ENCODE data around the gene NLGN1.
"Not testable (repeated sequence)": the region's sequence is repeated elsewhere in the genome, so short reads cannot be mapped to it uniquely, and the experiment has no call there.

The NLGN1 gene

GRCh38 chr3:173397161-173398110, at the start of gene NLGN1:
NLGN1 (plus strand) TSS chr3:173397744.
- no peak for TF ChIP-seq SNAI2 (CRISPR knock-in tag; IDR thresholded peaks at IDR 0.05)
- no peak for TF ChIP-seq PPARA (CRISPR knock-in tag; IDR thresholded peaks at IDR 0.05; ENCODE audit: borderline replicate concordance)
- no peak for TF ChIP-seq ISL1 (CRISPR knock-in tag; IDR thresholded peaks at IDR 0.05)
- no peak for TF ChIP-seq CREB5 (CRISPR knock-in tag; IDR thresholded peaks at IDR 0.05; ENCODE audit: low read depth)
- no peak for TF ChIP-seq ZFP3 (CRISPR knock-in tag; IDR thresholded peaks at IDR 0.05)
- TF ChIP-seq RARB (CRISPR knock-in tag; IDR thresholded peaks at IDR 0.05), result no peak
- no peak for TF ChIP-seq TCF4 (CRISPR knock-in tag; IDR thresholded peaks at IDR 0.05; ENCODE audit: borderline replicate concordance)
- TF ChIP-seq BACH2 (CRISPR knock-in tag; IDR thresholded peaks at IDR 0.05; ENCODE audit: borderline replicate concordance), result no peak
- no peak for TF ChIP-seq OSR1 (CRISPR knock-in tag; IDR thresholded peaks at IDR 0.05)
- TF ChIP-seq TSHZ2 (CRISPR knock-in tag; IDR thresholded peaks at IDR 0.05), result no peak
- TF ChIP-seq ZNF8 (CRISPR knock-in tag; IDR thresholded peaks at IDR 0.05), result no peak
- no peak for TF ChIP-seq ZNF70 (CRISPR knock-in tag; IDR thresholded peaks at IDR 0.05)
- TF ChIP-seq ZFP30 (CRISPR knock-in tag; IDR thresholded peaks at IDR 0.05), result no peak
- TF ChIP-seq GLIS3 (CRISPR knock-in tag; IDR thresholded peaks at IDR 0.05), result no peak
- TF ChIP-seq ZNF565 (CRISPR knock-in tag; conservative IDR thresholded peaks at IDR 0.05; ENCODE audit: low read depth), result no peak
- no peak for TF ChIP-seq TOX (CRISPR knock-in tag; IDR thresholded peaks at IDR 0.05; ENCODE audit: borderline replicate concordance)
- no peak for TF ChIP-seq POU6F1 (CRISPR knock-in tag; IDR thresholded peaks at IDR 0.05; ENCODE audit: borderline replicate concordance, low read depth)
- ATAC-seq, result peak; percentile 84

- TF ChIP-seq TCF4 (CRISPR knock-in tag; IDR thresholded peaks at IDR 0.05; ENCODE audit: borderline replicate concordance) (no peak), ZFP3 (CRISPR knock-in tag; IDR thresholded peaks at IDR 0.05) (no peak), POU6F1 (CRISPR knock-in tag; IDR thresholded peaks at IDR 0.05; ENCODE audit: borderline replicate concordance, low read depth) (no peak), CREB5 (CRISPR knock-in tag; IDR thresholded peaks at IDR 0.05; ENCODE audit: low read depth) (no peak), PPARA (CRISPR knock-in tag; IDR thresholded peaks at IDR 0.05; ENCODE audit: borderline replicate concordance) (no peak), ZNF8 (CRISPR knock-in tag; IDR thresholded peaks at IDR 0.05) (no peak), TSHZ2 (CRISPR knock-in tag; IDR thresholded peaks at IDR 0.05) (no peak), SNAI2 (CRISPR knock-in tag; IDR thresholded peaks at IDR 0.05) (no peak), RARB (CRISPR knock-in tag; IDR thresholded peaks at IDR 0.05) (no peak), CSDC2 (CRISPR knock-in tag; IDR thresholded peaks at IDR 0.05) (no peak), ZNF565 (CRISPR knock-in tag; conservative IDR thresholded peaks at IDR 0.05; ENCODE audit: low read depth) (no peak), ZFP30 (CRISPR knock-in tag; IDR thresholded peaks at IDR 0.05) (no peak), ARNTL (CRISPR knock-in tag; IDR thresholded peaks at IDR 0.05; ENCODE audit: borderline replicate concordance, low read depth) (no peak), CSRNP3 (CRISPR knock-in tag; IDR thresholded peaks at IDR 0.05) (no peak), ZNF70 (CRISPR knock-in tag; IDR thresholded peaks at IDR 0.05) (no peak), OSR1 (CRISPR knock-in tag; IDR thresholded peaks at IDR 0.05) (no peak), GLIS3 (CRISPR knock-in tag; IDR thresholded peaks at IDR 0.05) (no peak), TOX (CRISPR knock-in tag; IDR thresholded peaks at IDR 0.05; ENCODE audit: borderline replicate concordance) (no peak), BACH2 (CRISPR knock-in tag; IDR thresholded peaks at IDR 0.05; ENCODE audit: borderline replicate concordance) (no peak), ZC3H10 (CRISPR knock-in tag; IDR thresholded peaks at IDR 0.05) (no peak)
- no peak for ATAC-seq
These were observed 45.7 kb upstream of the NLGN1 start for GRCh38 chr3:173351886-173352285.

GRCh38 chr3:173353137-173353536, 44.4 kb upstream of the NLGN1 start:
- not testable (repeated sequence) for ATAC-seq

All from SK-N-SH treated with all-trans-retinoic acid at 6 μM for 48 hours (cell line).